Uterus (tissue), 4 donors: ENCODE measurements around the gene FAM114A1. TPM values are rescaled to one million over a fixed set of nuclear protein-coding genes. Genes with fewer than 3 reads are reported as not detected.

Experiments used
- DNase-seq, 2 donors: peaks; one replicate each; pipeline ENCODE4 v3.0.0-alpha.2; 2019 to 2020
- H3K27ac ChIP-seq, 2 donors: fragments of 200-600 bp; sonication (generic); 1 replicate in 1 of 2; 2 replicates in 1 of 2; pipeline ENCODE4 v1.5.1; 2016 to 2018
- H3K27me3 ChIP-seq, 2 donors: fragments of 200-600 bp; sonication (generic); one replicate each; pipeline ENCODE4 v1.5.1; 2018 to 2019; ENCODE audit warnings: control low read depth in 1 of 2
- H3K36me3 ChIP-seq, 2 donors: fragments of 200-600 bp; sonication (generic); one replicate each; pipeline ENCODE4 v1.5.1; 2019; ENCODE audit warnings: control low read depth in 1 of 2
- H3K4me1 ChIP-seq, 2 donors: fragments of 200-600 bp; sonication (generic); one replicate each; pipeline ENCODE4 v1.5.1; 2018 to 2019; ENCODE audit warnings: control low read depth in 1 of 2
- H3K4me3 ChIP-seq, 2 donors: fragments of 200-600 bp; sonication (generic); 1 replicate in 1 of 2; 2 replicates in 1 of 2; pipeline ENCODE4 v1.5.1; 2018 to 2019; ENCODE audit warnings: mild to moderate bottlenecking in 1 of 2
- H3K9me3 ChIP-seq, 2 donors: fragments of 200-600 bp; sonication (generic); one replicate each; pipeline ENCODE4 v1.5.1; 2019; ENCODE audit warnings: control low read depth in 1 of 2
- POLR2A ChIP-seq, 2 donors: fragments of 450-650 bp; IDR thresholded peaks; one replicate each; pipeline ENCODE4 v1.6.1; 2016; ENCODE audit warnings: antibody characterized with exemption in 2 of 2, mild to moderate bottlenecking in 1 of 2, moderate library complexity in 1 of 2
- intact Hi-C: fragments of 100-400 bp; cut with DNase I; formaldehyde crosslinking; loops from one replicate; pipeline ENCODE4 v1.15.1; 2023; ENCODE audit warnings: low total_unique reads
- total RNA-seq, 4 donors: library from RNA; depleted of rRNA in 3 of 4; stranded (reverse); fragments of >200 nt in 3 of 4; gene quantifications; one replicate each; pipeline versions ENCODE4 v1.1.0 to v1.2.4, GENCODE V29; 2014 to 2023
- TF ChIP-seq, protein P1 (sequence below), 4 experiments: fragments of 200-600 bp in 2 of 4; fragments of 450-650 bp in 2 of 4; sonication (generic) in 2 of 4; IDR thresholded peaks; one replicate each; pipeline ENCODE4 v1.5.1; 2016 to 2019; ENCODE audit warnings: antibody characterized with exemption in 4 of 4, mild to moderate bottlenecking in 2 of 4, moderate library complexity in 1 of 4
- donor health status: DM: yes; HTN: yes; CAD: no.

The FAM114A1 gene
- total RNA-seq, 4 donors from 2014 or later = 41.2 to 273 (median 52.7) TPM

DNA sequence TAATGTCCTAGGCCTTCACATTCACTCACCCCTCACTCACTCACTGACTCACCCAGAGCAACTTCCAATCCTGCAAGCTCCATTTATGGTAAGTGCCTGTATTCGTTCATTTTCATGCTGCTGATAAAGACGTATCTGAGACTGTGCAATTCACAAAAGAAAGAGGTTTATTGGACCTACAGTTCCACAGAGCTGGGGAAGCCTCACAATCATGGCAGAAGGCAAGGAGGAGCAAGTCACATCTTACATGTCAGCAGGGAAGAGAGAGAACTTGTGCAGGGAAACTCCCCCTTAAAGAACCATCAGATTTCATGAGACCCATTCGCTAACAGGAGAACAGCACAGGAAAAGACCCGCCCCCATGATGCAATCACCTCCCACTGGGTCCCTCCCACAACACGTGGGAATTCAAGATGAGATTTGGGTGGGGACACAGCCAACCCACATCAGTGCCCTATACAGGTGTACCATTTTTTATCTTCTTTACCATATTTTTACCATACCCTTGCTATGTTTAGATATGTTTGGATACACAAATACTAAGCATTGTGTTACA, 44.8 kb upstream of the FAM114A1 start:
- TF ChIP-seq, protein P1, sequence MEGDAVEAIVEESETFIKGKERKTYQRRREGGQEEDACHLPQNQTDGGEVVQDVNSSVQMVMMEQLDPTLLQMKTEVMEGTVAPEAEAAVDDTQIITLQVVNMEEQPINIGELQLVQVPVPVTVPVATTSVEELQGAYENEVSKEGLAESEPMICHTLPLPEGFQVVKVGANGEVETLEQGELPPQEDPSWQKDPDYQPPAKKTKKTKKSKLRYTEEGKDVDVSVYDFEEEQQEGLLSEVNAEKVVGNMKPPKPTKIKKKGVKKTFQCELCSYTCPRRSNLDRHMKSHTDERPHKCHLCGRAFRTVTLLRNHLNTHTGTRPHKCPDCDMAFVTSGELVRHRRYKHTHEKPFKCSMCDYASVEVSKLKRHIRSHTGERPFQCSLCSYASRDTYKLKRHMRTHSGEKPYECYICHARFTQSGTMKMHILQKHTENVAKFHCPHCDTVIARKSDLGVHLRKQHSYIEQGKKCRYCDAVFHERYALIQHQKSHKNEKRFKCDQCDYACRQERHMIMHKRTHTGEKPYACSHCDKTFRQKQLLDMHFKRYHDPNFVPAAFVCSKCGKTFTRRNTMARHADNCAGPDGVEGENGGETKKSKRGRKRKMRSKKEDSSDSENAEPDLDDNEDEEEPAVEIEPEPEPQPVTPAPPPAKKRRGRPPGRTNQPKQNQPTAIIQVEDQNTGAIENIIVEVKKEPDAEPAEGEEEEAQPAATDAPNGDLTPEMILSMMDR (IDR thresholded peaks at IDR 0.05) = no peak
- no peak for TF ChIP-seq POLR2A (IDR thresholded peaks at IDR 0.05)
- intact Hi-C loops = no loop called here
- H3K9me3 ChIP-seq = no peaks in the 10 kb centered on the region
- no peaks in the 10 kb centered on the region for H3K36me3 ChIP-seq
- no peak overlapping the region for H3K27ac ChIP-seq
- no peak for DNase-seq
- no peaks in the 10 kb centered on the region for H3K4me1 ChIP-seq
- no peak overlapping the region for H3K4me3 ChIP-seq
- H3K27me3 ChIP-seq = no peaks in the 10 kb centered on the region

DNA sequence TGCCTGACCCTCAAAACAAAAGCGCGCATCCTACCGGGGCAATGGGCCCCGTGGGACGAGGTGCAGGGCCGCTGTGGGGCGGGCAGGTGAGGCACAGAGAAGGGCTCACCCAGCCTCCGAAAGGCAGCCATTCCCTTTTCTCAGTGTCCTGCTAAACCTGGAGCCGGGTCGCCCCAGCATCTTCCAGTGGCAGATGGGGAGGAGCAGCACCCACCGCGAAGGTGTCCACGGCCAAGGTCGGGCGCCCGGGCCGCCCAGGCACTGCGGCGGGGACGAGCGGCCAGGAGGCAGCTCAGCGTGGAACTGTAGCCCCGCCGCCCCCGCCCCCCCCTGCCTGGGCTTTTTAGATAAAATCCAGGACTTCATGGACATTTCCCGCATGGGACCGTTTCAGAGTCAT, 43.8 kb upstream of the FAM114A1 start:
- Histone ChIP-seq H3K36me3 (no peaks in the 10 kb centered on the region), H3K27ac (no peak overlapping the region), H3K9me3 (no peaks in the 10 kb centered on the region), H3K27me3 (no peaks in the 10 kb centered on the region), H3K4me1 (no peaks in the 10 kb centered on the region), H3K4me3 (no peak overlapping the region)
- no peak for DNase-seq
- intact Hi-C loops = no loop called here
- TF ChIP-seq POLR2A (IDR thresholded peaks at IDR 0.05) = no peak
- TF ChIP-seq, protein P1 (IDR thresholded peaks at IDR 0.05) = no peak

DNA sequence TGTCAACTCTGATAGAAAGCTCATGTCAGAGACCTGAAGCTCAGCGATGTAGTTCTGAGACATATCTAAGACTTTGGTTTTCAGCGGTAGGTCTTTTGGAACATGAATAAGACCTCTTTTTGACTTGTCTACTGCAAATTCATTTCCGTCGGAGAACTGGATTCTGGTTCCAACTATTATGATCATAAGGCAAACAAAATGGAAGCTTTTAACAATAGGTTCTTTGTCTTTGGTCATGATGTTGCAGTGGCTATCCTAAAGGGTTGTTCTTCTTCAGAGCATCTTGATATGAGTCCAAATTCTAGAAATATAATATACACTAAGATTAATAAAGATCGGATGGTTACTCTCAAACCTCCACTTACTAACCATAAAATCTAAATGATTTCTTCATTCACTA, 38.4 kb upstream of the FAM114A1 start:
- no peak overlapping the region for H3K27ac ChIP-seq
- no peaks in the 10 kb centered on the region for H3K36me3 ChIP-seq
- intact Hi-C loops = no loop called here
- TF ChIP-seq POLR2A (IDR thresholded peaks at IDR 0.05) = no peak
- TF ChIP-seq, protein P1 (IDR thresholded peaks at IDR 0.05) = no peak
- no peaks in the 10 kb centered on the region for H3K27me3 ChIP-seq
- no peaks in the 10 kb centered on the region for H3K4me1 ChIP-seq
- no peak overlapping the region for H3K4me3 ChIP-seq
- DNase-seq = no peak
- H3K9me3 ChIP-seq = peaks cover 0 to under 1% of the 10 kb centered on the region in 2 donors

DNA sequence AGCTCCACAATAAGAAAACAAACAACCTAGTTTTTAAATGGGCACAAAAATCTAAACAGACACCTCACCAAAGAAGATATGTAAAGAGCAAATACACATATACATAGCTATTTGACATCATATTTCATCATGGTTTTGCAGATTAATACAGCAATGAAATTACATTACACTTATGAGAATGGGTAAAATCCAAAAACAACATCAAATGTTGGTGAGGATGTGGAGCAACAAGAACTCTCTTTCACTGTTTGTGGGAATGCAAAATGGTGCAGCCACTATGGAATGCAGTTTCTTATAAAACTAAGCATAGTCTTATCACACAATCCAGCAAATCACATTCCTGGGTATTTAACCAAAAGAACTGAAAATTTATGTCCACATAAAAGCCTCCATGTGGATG, 36.0 kb upstream of the FAM114A1 start:
- no peak overlapping the region for H3K4me3 ChIP-seq
- intact Hi-C loops = no loop called here
- no peak for DNase-seq

DNA sequence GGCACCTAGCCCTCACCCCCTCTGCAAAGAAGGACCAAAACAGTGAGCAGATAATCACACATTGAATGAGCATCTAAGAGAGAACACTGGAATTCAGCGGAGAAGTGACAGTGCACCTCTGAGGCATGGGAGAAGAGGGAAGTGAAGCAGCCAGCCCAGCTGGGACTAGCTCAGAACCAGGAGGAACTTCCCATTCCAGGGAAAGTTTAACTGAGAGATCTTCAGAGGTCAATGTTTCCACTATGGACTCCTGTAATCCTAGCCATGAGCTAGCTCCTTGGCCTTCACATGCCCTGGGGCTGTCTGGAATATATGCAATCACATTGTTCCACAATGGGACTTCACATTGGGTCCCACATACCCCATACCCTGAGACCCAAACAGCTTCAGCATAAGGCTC, 35.4 kb upstream of the FAM114A1 start:
- Histone ChIP-seq H3K36me3 (no peaks in the 10 kb centered on the region), H3K9me3 (peaks cover 0 to 9% of the 10 kb centered on the region in 2 donors), H3K27ac (no peak overlapping the region), H3K4me1 (no peaks in the 10 kb centered on the region), H3K27me3 (no peaks in the 10 kb centered on the region), H3K4me3 (no peak overlapping the region)
- TF ChIP-seq, protein P1 (IDR thresholded peaks at IDR 0.05) = no peak
- no peak for TF ChIP-seq POLR2A (IDR thresholded peaks at IDR 0.05)
- intact Hi-C loops = no loop called here
- no peak for DNase-seq

More for the DNA sequence above, 36.0 kb upstream of the FAM114A1 start:
- Histone ChIP-seq H3K4me1 (no peaks in the 10 kb centered on the region), H3K27me3 (no peaks in the 10 kb centered on the region), H3K27ac (no peak overlapping the region), H3K9me3 (peaks cover 0 to 9% of the 10 kb centered on the region in 2 donors), H3K36me3 (no peaks in the 10 kb centered on the region)
- no peak for TF ChIP-seq POLR2A (IDR thresholded peaks at IDR 0.05)
- TF ChIP-seq, protein P1 (IDR thresholded peaks at IDR 0.05) = no peak
